Measurements from ENCODE around the gene KCNK3. TPM values are rescaled to one million over a fixed set of nuclear protein-coding genes. Genes with fewer than 3 reads are reported as not detected.
A peak's percentile ranks its signal among the peaks of the same experiment; 100 is the strongest.

KCNK3 gene
- total RNA-seq, 1 donor from 2014 or later = 1.9 TPM

GRCh38 chr2:26756337-26756736, 63.8 kb downstream of the KCNK3 start:
- no peaks in the 10 kb centered on the region for H3K27me3 ChIP-seq (ENCODE audit: insufficient read depth, low read length)
- H3K4me1 ChIP-seq (ENCODE audit: insufficient read depth, low read length) = peaks cover 17% of the 10 kb centered on the region
- Mint-ChIP-seq H3K4me3 (ENCODE audit: unreplicated experiment) (peak overlapping the region; percentile 34), H3K27me3 (ENCODE audit: low read depth, unreplicated experiment) (peaks cover 2% of the 10 kb centered on the region), H3K9me3 (ENCODE audit: unreplicated experiment) (peaks cover 1% of the 10 kb centered on the region), H3K4me1 (ENCODE audit: low read depth, unreplicated experiment) (peaks cover 19% of the 10 kb centered on the region), H3K27ac (ENCODE audit: unreplicated experiment) (peak overlapping the region; percentile 84), H3K36me3 (ENCODE audit: low read depth, unreplicated experiment) (no peaks in the 10 kb centered on the region)
- no peak overlapping the region for H3K27ac ChIP-seq (ENCODE audit: low read depth, low read length)
- no peak overlapping the region for H3K9ac ChIP-seq (ENCODE audit: low read length)
- no peak for TF ChIP-seq EZH2 (IDR thresholded peaks at IDR 0.05; ENCODE audit: insufficient read depth, low read length)
- TF ChIP-seq, protein P1, sequence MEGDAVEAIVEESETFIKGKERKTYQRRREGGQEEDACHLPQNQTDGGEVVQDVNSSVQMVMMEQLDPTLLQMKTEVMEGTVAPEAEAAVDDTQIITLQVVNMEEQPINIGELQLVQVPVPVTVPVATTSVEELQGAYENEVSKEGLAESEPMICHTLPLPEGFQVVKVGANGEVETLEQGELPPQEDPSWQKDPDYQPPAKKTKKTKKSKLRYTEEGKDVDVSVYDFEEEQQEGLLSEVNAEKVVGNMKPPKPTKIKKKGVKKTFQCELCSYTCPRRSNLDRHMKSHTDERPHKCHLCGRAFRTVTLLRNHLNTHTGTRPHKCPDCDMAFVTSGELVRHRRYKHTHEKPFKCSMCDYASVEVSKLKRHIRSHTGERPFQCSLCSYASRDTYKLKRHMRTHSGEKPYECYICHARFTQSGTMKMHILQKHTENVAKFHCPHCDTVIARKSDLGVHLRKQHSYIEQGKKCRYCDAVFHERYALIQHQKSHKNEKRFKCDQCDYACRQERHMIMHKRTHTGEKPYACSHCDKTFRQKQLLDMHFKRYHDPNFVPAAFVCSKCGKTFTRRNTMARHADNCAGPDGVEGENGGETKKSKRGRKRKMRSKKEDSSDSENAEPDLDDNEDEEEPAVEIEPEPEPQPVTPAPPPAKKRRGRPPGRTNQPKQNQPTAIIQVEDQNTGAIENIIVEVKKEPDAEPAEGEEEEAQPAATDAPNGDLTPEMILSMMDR (IDR thresholded peaks at IDR 0.05; ENCODE audit: insufficient read depth, low read depth, low read length) = no peak
- no peak for DNase-seq (ENCODE audit: low read depth)
- H3K9me3 ChIP-seq (ENCODE audit: insufficient read depth, low read depth, low read length) = no peaks in the 10 kb centered on the region
- no peak overlapping the region for H3K4me2 ChIP-seq (ENCODE audit: low read length)
- no peaks in the 10 kb centered on the region for H4K20me1 ChIP-seq (ENCODE audit: insufficient read depth, low read length)
- no peak overlapping the region for H3K4me3 ChIP-seq (ENCODE audit: insufficient read depth, low read depth, low read length)
- no peak overlapping the region for H2AFZ ChIP-seq (ENCODE audit: low read depth, low read length)
- H3K79me2 ChIP-seq (ENCODE audit: insufficient read depth, low read length) = no peaks in the 10 kb centered on the region
- H3K36me3 ChIP-seq (ENCODE audit: insufficient read depth, low read length) = no peaks in the 10 kb centered on the region
- no peak for FAIRE-seq

GRCh38 chr2:26757873-26758789, 65.6 kb downstream of the KCNK3 start:
- H3K4me3 ChIP-seq (ENCODE audit: insufficient read depth, low read depth, low read length) = peak overlapping the region; percentile 7
- peak overlapping the region; percentile 26 for H2AFZ ChIP-seq (ENCODE audit: low read depth, low read length)
- FAIRE-seq = no peak
- H3K9ac ChIP-seq (ENCODE audit: low read length) = peak overlapping the region; percentile 66
- H3K9me3 Mint-ChIP-seq (ENCODE audit: unreplicated experiment) = no peaks in the 10 kb centered on the region
- H3K27me3 ChIP-seq (ENCODE audit: insufficient read depth, low read length) = no peaks in the 10 kb centered on the region
- H3K27me3 Mint-ChIP-seq (ENCODE audit: low read depth, unreplicated experiment) = peaks cover 2% of the 10 kb centered on the region
- no peaks in the 10 kb centered on the region for H4K20me1 ChIP-seq (ENCODE audit: insufficient read depth, low read length)
- H3K4me2 ChIP-seq (ENCODE audit: low read length) = peak overlapping the region; percentile 80
- H3K4me1 Mint-ChIP-seq (ENCODE audit: low read depth, unreplicated experiment) = peaks cover 19% of the 10 kb centered on the region
- peak overlapping the region; percentile 47 for H3K4me3 Mint-ChIP-seq (ENCODE audit: unreplicated experiment)
- DNase-seq (ENCODE audit: low read depth) = peak; percentile 99
- no peaks in the 10 kb centered on the region for H3K36me3 Mint-ChIP-seq (ENCODE audit: low read depth, unreplicated experiment)
- peak overlapping the region; percentile 98 for H3K27ac Mint-ChIP-seq (ENCODE audit: unreplicated experiment)
- H3K27ac ChIP-seq (ENCODE audit: low read depth, low read length) = peak overlapping the region; percentile 85
- peaks cover 17% of the 10 kb centered on the region for H3K4me1 ChIP-seq (ENCODE audit: insufficient read depth, low read length)
- no peaks in the 10 kb centered on the region for H3K36me3 ChIP-seq (ENCODE audit: insufficient read depth, low read length)
- no peaks in the 10 kb centered on the region for H3K79me2 ChIP-seq (ENCODE audit: insufficient read depth, low read length)
- no peaks in the 10 kb centered on the region for H3K9me3 ChIP-seq (ENCODE audit: insufficient read depth, low read depth, low read length)
- TF ChIP-seq EZH2 (IDR thresholded peaks at IDR 0.05; ENCODE audit: insufficient read depth, low read length) = no peak
- TF ChIP-seq, protein P1 (IDR thresholded peaks at IDR 0.05; ENCODE audit: insufficient read depth, low read depth, low read length) = no peak

All from astrocyte (in vitro differentiated cells and primary cell).